HepG2 (cell line): ENCODE data around the gene IQSEC1. TPM values are rescaled to one million over a fixed set of nuclear protein-coding genes. Genes with fewer than 3 reads are reported as not detected.

ENCODE experiments used
- FOXO1 ChIP-seq: sonication (generic); formaldehyde crosslinking; IDR thresholded peaks from 2 replicates; pipeline ENCODE4 v1.4.0; 2020; ENCODE audit warnings: missing genetic modification reagents
- HOXA3 ChIP-seq: sonication (generic); formaldehyde crosslinking; IDR thresholded peaks from 2 replicates; pipeline ENCODE4 v1.5.0; 2020; ENCODE audit warnings: missing genetic modification reagents
- IRF2 ChIP-seq: IDR thresholded peaks from 2 replicates; pipeline ENCODE4 v1.6.1; 2018; ENCODE audit warnings: missing genetic modification reagents, missing compliant biosample characterization
- KAT8 ChIP-seq: IDR thresholded peaks from 2 replicates; pipeline ENCODE4 v1.6.1; 2016; ENCODE audit warnings: missing genetic modification reagents, missing compliant biosample characterization
- MTF1 ChIP-seq: sonication (generic); formaldehyde crosslinking; IDR thresholded peaks from 2 replicates; pipeline ENCODE4 v1.5.0; 2020; ENCODE audit warnings: missing genetic modification reagents
- SMAD3 ChIP-seq: sonication (generic); formaldehyde crosslinking; IDR thresholded peaks from 2 replicates; pipeline ENCODE4 v1.4.0; 2020; ENCODE audit warnings: missing genetic modification reagents
- SNAI1 ChIP-seq: sonication (generic); formaldehyde crosslinking; IDR thresholded peaks from 2 replicates; pipeline ENCODE4 v1.5.0; 2020; ENCODE audit warnings: mild to moderate bottlenecking, missing genetic modification reagents, borderline replicate concordance
- TARDBP ChIP-seq: sonication (generic); formaldehyde crosslinking; IDR thresholded peaks from 2 replicates; pipeline ENCODE4 v1.8.0; 2022; ENCODE audit warnings: mild to moderate bottlenecking, missing genetic modification reagents
- ZNF530 ChIP-seq: sonication (generic); formaldehyde crosslinking; IDR thresholded peaks from 2 replicates; pipeline ENCODE4 v1.5.0; 2020; ENCODE audit warnings: low read depth, mild to moderate bottlenecking, missing genetic modification reagents
- ZNF7 ChIP-seq: IDR thresholded peaks from 2 replicates; pipeline ENCODE4 v1.6.1; 2016; ENCODE audit warnings: missing biosample characterization, missing genetic modification reagents
- ZNF781 ChIP-seq: sonication (generic); formaldehyde crosslinking; IDR thresholded peaks from 2 replicates; pipeline ENCODE4 v1.5.1; 2020; ENCODE audit warnings: borderline replicate concordance, mild to moderate bottlenecking, missing genetic modification reagents; ENCODE audit errors: not compliant biosample characterization
- ZSCAN22 ChIP-seq: sonication (generic); formaldehyde crosslinking; IDR thresholded peaks from 2 replicates; pipeline ENCODE4 v1.4.0; 2020; ENCODE audit warnings: mild to moderate bottlenecking, missing genetic modification reagents
- polyA plus RNA-seq, 8 experiments: library from polyadenylated mRNA; depleted of rRNA in 3 of 8; stranded (reverse) in 7 of 8; unstranded in 1 of 8; fragments of >200 nt; fragmentation: Illumina TruSeq in 4 of 8; extraction: Trizol in 4 of 8; gene quantifications; 2 replicates each; pipeline versions ENCODE4 v1.2.1 to v1.2.3, GENCODE V29; 2011 to 2016; ENCODE audit warnings: low read depth in 4 of 8, missing spikeins in 1 of 8, mixed read lengths in 1 of 8; ENCODE audit not compliant: insufficient read depth in 1 of 8
- total RNA-seq, 5 experiments: library from RNA; depleted of rRNA; stranded (reverse); fragments of >200 nt; fragmentation: Illumina TruSeq; extraction: Trizol; gene quantifications; 2 replicates each; pipeline ENCODE4 v1.2.3, GENCODE V29; 2016; ENCODE audit warnings: low read depth in 1 of 5
- TF ChIP-seq, protein P1 (sequence below): sonication (generic); formaldehyde crosslinking; conservative IDR thresholded peaks from 2 replicates; pipeline ENCODE4 v1.4.0; 2020; ENCODE audit warnings: missing genetic modification reagents
- TF ChIP-seq, protein P2 (sequence below): sonication (generic); formaldehyde crosslinking; IDR thresholded peaks from 2 replicates; pipeline ENCODE4 v1.5.1; 2020; ENCODE audit warnings: missing genetic modification reagents, mild to moderate bottlenecking, borderline replicate concordance
- TF ChIP-seq, protein P3 (sequence below): sonication (generic); formaldehyde crosslinking; IDR thresholded peaks from 2 replicates; pipeline ENCODE4 v1.5.1; 2020; ENCODE audit warnings: mild to moderate bottlenecking, missing genetic modification reagents, borderline replicate concordance
- TF ChIP-seq, protein P4 (sequence below): IDR thresholded peaks from 2 replicates; pipeline ENCODE4 v1.6.1; 2016; ENCODE audit warnings: mild to moderate bottlenecking
- TF ChIP-seq, protein P5 (sequence below): sonication (generic); formaldehyde crosslinking; IDR thresholded peaks from 2 replicates; pipeline ENCODE4 v1.4.0; 2020; ENCODE audit warnings: missing genetic modification reagents, borderline replicate concordance
- TF ChIP-seq, protein P6 (sequence below): sonication (generic); formaldehyde crosslinking; IDR thresholded peaks from 2 replicates; pipeline ENCODE4 v1.4.0; 2020; ENCODE audit warnings: mild to moderate bottlenecking, missing genetic modification reagents, borderline replicate concordance

IQSEC1 gene
- total and polyA plus RNA-seq, 2 of the 13 experiments (the other 11 are each of a cell fraction or from before 2014, with no cell fraction given): 17.4 to 20.2 TPM

DNA sequence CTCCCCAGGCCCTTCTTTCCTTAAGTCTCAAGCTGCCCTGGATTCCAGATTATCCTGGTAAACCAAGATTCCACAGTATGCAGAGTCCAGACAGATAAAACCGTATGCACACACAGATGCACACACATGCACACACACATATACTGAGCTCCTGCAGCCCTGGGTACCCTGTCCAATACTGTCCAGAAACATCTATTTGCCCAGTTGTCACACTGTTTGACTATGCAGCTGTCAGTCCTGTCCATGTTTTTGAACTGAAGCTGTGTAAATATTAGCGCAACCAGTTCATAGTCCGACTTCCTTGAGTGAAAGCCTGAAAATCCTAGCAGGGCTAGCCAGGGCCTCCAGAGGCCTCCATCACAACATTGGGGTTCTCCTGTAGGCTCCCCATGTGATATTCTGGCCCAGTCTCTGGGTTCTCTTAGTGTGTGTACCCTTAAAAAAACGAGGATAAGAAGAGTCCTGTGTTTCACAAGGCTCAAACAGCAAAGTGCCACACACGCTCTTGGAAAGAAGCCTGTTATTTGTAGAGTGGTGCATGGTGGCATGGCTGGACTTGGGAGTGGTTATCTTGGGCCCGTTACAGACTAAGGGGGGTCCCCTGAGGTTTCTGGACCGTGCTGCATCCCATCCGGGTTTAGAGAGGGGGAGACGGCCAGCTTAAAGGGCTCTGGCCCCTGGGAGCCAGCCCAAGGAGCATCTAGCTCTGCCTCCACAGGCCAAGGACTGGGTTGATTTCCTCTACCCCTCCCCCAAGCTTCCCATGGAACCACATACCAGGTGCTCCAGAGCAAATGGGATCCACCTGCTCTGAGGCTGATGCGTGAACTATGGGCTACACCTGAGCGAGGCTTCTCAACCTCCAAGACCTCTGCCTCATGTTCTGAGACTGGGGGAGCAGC lies 108.3 kb downstream of the IQSEC1 start (continued):
- TF ChIP-seq, protein P1, sequence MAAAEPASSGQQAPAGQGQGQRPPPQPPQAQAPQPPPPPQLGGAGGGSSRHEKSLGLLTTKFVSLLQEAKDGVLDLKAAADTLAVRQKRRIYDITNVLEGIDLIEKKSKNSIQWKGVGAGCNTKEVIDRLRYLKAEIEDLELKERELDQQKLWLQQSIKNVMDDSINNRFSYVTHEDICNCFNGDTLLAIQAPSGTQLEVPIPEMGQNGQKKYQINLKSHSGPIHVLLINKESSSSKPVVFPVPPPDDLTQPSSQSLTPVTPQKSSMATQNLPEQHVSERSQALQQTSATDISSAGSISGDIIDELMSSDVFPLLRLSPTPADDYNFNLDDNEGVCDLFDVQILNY (CRISPR knock-in tag): no peak
- TF ChIP-seq, protein P2, sequence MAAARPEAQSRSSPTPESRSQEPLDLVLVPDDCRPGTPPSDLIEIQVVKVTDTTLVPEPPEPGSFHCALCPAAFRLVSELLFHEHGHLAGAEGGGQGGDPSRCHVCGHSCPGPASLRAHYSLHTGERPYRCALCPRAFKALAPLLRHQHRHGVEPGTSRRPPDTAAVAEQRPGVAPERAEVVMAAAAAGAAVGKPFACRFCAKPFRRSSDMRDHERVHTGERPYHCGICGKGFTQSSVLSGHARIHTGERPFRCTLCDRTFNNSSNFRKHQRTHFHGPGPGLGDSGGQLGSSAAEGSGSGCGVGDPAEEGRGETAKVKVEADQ: no peak
- TF ChIP-seq MTF1 (CRISPR knock-in tag) (no peak), ZNF7 (CRISPR knock-in tag) (no peak), TARDBP (CRISPR knock-in tag) (peak; percentile 88), ZSCAN22 (CRISPR knock-in tag) (no peak), SMAD3 (CRISPR knock-in tag) (peak; percentile 92), ZNF781 (no peak), SNAI1 (CRISPR knock-in tag) (0 out of 2 replicates have a peak, but pooled peaks have one; percentile 65), ZNF530 (CRISPR knock-in tag) (no peak), HOXA3 (peak; percentile 83), IRF2 (peak; percentile 75), KAT8 (CRISPR knock-in tag) (peak; percentile 78), FOXO1 (CRISPR knock-in tag) (peak; percentile 95)
- TF ChIP-seq, protein P3, sequence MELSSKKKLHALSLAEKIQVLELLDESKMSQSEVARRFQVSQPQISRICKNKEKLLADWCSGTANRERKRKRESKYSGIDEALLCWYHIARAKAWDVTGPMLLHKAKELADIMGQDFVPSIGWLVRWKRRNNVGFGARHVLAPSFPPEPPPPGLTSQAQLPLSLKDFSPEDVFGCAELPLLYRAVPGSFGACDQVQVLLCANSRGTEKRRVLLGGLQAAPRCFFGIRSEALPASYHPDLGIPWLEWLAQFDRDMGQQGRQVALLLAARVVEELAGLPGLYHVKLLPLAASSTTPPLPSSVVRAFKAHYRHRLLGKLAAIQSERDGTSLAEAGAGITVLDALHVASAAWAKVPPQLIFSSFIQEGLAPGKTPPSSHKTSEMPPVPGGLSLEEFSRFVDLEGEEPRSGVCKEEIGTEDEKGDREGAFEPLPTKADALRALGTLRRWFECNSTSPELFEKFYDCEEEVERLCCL (CRISPR knock-in tag): no peak
- TF ChIP-seq, protein P4, sequence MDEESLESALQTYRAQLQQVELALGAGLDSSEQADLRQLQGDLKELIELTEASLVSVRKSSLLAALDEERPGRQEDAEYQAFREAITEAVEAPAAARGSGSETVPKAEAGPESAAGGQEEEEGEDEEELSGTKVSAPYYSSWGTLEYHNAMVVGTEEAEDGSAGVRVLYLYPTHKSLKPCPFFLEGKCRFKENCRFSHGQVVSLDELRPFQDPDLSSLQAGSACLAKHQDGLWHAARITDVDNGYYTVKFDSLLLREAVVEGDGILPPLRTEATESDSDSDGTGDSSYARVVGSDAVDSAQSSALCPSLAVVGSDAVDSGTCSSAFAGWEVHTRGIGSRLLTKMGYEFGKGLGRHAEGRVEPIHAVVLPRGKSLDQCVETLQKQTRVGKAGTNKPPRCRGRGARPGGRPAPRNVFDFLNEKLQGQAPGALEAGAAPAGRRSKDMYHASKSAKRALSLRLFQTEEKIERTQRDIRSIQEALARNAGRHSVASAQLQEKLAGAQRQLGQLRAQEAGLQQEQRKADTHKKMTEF: peak; percentile 86
- TF ChIP-seq, protein P5, sequence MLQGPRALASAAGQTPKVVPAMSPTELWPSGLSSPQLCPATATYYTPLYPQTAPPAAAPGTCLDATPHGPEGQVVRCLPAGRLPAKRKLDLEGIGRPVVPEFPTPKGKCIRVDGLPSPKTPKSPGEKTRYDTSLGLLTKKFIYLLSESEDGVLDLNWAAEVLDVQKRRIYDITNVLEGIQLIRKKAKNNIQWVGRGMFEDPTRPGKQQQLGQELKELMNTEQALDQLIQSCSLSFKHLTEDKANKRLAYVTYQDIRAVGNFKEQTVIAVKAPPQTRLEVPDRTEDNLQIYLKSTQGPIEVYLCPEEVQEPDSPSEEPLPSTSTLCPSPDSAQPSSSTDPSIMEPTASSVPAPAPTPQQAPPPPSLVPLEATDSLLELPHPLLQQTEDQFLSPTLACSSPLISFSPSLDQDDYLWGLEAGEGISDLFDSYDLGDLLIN: no peak
- TF ChIP-seq, protein P6, sequence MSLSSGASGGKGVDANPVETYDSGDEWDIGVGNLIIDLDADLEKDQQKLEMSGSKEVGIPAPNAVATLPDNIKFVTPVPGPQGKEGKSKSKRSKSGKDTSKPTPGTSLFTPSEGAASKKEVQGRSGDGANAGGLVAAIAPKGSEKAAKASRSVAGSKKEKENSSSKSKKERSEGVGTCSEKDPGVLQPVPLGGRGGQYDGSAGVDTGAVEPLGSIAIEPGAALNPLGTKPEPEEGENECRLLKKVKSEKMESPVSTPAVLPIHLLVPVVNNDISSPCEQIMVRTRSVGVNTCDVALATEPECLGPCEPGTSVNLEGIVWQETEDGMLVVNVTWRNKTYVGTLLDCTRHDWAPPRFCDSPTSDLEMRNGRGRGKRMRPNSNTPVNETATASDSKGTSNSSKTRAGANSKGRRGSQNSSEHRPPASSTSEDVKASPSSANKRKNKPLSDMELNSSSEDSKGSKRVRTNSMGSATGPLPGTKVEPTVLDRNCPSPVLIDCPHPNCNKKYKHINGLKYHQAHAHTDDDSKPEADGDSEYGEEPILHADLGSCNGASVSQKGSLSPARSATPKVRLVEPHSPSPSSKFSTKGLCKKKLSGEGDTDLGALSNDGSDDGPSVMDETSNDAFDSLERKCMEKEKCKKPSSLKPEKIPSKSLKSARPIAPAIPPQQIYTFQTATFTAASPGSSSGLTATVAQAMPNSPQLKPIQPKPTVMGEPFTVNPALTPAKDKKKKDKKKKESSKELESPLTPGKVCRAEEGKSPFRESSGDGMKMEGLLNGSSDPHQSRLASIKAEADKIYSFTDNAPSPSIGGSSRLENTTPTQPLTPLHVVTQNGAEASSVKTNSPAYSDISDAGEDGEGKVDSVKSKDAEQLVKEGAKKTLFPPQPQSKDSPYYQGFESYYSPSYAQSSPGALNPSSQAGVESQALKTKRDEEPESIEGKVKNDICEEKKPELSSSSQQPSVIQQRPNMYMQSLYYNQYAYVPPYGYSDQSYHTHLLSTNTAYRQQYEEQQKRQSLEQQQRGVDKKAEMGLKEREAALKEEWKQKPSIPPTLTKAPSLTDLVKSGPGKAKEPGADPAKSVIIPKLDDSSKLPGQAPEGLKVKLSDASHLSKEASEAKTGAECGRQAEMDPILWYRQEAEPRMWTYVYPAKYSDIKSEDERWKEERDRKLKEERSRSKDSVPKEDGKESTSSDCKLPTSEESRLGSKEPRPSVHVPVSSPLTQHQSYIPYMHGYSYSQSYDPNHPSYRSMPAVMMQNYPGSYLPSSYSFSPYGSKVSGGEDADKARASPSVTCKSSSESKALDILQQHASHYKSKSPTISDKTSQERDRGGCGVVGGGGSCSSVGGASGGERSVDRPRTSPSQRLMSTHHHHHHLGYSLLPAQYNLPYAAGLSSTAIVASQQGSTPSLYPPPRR (CRISPR knock-in tag): peak; percentile 87; the same call in 1 of the 2 replicates
